Esophagus squamous epithelium (tissue), 4 donors: ENCODE measurements around the gene NVL.

ENCODE experiments used
- CTCF ChIP-seq, 6 experiments: fragments of 450-650 bp in 4 of 6; fragments of 200-600 bp in 2 of 6; sonication (generic) in 2 of 6; IDR thresholded peaks; one replicate each; pipeline ENCODE4 v1.5.1; 2016 to 2019; ENCODE audit warnings: antibody characterized with exemption in 6 of 6, mild to moderate bottlenecking in 4 of 6, moderate library complexity in 4 of 6
- POLR2A ChIP-seq, 4 donors: fragments of 450-650 bp; IDR thresholded peaks; one replicate each; pipeline ENCODE4 v1.6.1; 2017; ENCODE audit warnings: antibody characterized with exemption in 4 of 4, mild to moderate bottlenecking in 4 of 4, moderate library complexity in 3 of 4

- no peak for TF ChIP-seq POLR2A (IDR thresholded peaks at IDR 0.05)
- no peak for TF ChIP-seq CTCF (IDR thresholded peaks at IDR 0.05)
These were observed 58.9 kb downstream of the NVL start for GRCh38 chr1:224271106-224271505.
